Measurements from ENCODE around the gene GPRASP2.

DNA sequence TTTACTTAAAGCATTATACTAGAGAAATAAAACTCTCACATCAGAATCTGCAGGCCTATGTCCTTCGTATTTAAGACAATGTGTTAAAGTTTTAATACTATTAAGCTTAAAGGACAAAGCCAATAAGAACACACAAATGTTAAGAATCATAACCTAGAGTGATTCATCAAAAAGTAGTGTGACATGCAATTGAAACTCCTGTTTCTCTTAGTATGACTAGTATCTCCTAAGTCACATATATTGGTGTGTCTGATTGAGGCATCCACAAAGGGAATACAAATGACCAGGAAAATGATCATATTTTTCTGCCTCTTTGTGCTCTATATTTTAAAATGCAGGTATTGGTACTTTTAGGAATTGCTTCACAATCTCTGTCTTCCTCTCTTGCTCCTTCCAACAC, 32.1 kb downstream of the GPRASP2 start:
- TF ChIP-seq POLR2A (IDR thresholded peaks at IDR 0.05) = no peak
- TF ChIP-seq, protein P1, sequence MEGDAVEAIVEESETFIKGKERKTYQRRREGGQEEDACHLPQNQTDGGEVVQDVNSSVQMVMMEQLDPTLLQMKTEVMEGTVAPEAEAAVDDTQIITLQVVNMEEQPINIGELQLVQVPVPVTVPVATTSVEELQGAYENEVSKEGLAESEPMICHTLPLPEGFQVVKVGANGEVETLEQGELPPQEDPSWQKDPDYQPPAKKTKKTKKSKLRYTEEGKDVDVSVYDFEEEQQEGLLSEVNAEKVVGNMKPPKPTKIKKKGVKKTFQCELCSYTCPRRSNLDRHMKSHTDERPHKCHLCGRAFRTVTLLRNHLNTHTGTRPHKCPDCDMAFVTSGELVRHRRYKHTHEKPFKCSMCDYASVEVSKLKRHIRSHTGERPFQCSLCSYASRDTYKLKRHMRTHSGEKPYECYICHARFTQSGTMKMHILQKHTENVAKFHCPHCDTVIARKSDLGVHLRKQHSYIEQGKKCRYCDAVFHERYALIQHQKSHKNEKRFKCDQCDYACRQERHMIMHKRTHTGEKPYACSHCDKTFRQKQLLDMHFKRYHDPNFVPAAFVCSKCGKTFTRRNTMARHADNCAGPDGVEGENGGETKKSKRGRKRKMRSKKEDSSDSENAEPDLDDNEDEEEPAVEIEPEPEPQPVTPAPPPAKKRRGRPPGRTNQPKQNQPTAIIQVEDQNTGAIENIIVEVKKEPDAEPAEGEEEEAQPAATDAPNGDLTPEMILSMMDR (IDR thresholded peaks at IDR 0.05) = no peak
